Endothelial cell of umbilical vein (primary cell): Measurements from ENCODE around the gene MED12L. TPM values are rescaled to one million over a fixed set of nuclear protein-coding genes. Genes with fewer than 3 reads are reported as not detected.

ENCODE experiments used
- BruUV-seq: library from RNA; stranded (reverse); fragments of 400-500 nt; replicated peaks from 2 replicates; lab custom pipeline; 2021; lab: Mats Ljungman, UMichigan
- CTCF ChIA-PET: fragments of 300-600, 350-600 bp; sonication (Branson Sonifier 250); formaldehyde crosslinking; loops from one replicate; lab custom pipeline; 2021; ENCODE audit warnings: antibody characterized with exemption, inconsistent platforms; lab: Charles Lee
- POLR2A ChIA-PET: fragments of 300-600, 350-600 bp; sonication (Branson Sonifier 250); formaldehyde crosslinking; loops from one replicate; lab custom pipeline; 2021; ENCODE audit warnings: antibody characterized with exemption, inconsistent platforms; lab: Charles Lee
- DNase-seq: peaks from one replicate; pipeline ENCODE4 v3.0.0-alpha.2; 2011; ENCODE audit warnings: low read depth, low spot score
- FAIRE-seq: peaks from 2 replicates; lab custom pipeline; 2011; peaks lifted over from hg19 to GRCh38; lab: Jason Lieb, UNC
- H2AFZ ChIP-seq: 2 replicates; pipeline ENCODE4 v1.6.0; 2012; ENCODE audit warnings: low read depth, low read length, control low read depth, inconsistent platforms
- H3K27ac ChIP-seq: 2 replicates; pipeline ENCODE4 v1.5.1; 2011; ENCODE audit warnings: low read depth, mild to moderate bottlenecking, control low read depth, low read length, moderate library complexity; ENCODE audit not compliant: insufficient read depth
- H3K27me3 ChIP-seq, 2 experiments: 2 replicates each; pipeline versions ENCODE4 v1.6.0 to v1.6.1; 2011; ENCODE audit warnings: low read length in 2 of 2, mixed read lengths in 1 of 2; ENCODE audit not compliant: control insufficient read depth in 2 of 2, insufficient read depth in 2 of 2
- H3K36me3 ChIP-seq, 2 experiments: 2 replicates in 1 of 2; 3 replicates in 1 of 2; pipeline ENCODE4 v1.5.1; 2011; ENCODE audit warnings: low read length in 2 of 2, mild to moderate bottlenecking in 1 of 2, moderate library complexity in 1 of 2; ENCODE audit not compliant: control insufficient read depth in 2 of 2, insufficient read depth in 2 of 2; ENCODE audit errors: extremely low read depth in 1 of 2
- H3K4me1 ChIP-seq: 3 replicates; pipeline ENCODE4 v1.5.1; 2011; ENCODE audit warnings: mild to moderate bottlenecking, low read length; ENCODE audit not compliant: control insufficient read depth, insufficient read depth; ENCODE audit errors: extremely low read depth
- H3K4me2 ChIP-seq: 2 replicates; pipeline ENCODE4 v1.6.1; 2011; ENCODE audit warnings: low read length, control low read depth, mixed read lengths; ENCODE audit not compliant: insufficient read depth
- H3K4me3 ChIP-seq, 3 experiments: fragments of 200-600 bp in 1 of 3; sonication (generic), shearing (Covaris generic) in 1 of 3; replicated peaks in 1 of 3; 2 replicates each; pipeline ENCODE4 v1.5.1; 2011 to 2016; ENCODE audit warnings: control low read depth in 3 of 3, low read length in 3 of 3, mild to moderate bottlenecking in 2 of 3, inconsistent platforms in 1 of 3, low read depth in 1 of 3, moderate library complexity in 1 of 3; ENCODE audit not compliant: insufficient read depth in 1 of 3
- H3K79me2 ChIP-seq: 2 replicates; pipeline ENCODE4 v1.6.0; 2012; ENCODE audit warnings: low read length, inconsistent platforms; ENCODE audit not compliant: control insufficient read depth, insufficient read depth
- H3K9ac ChIP-seq: replicated peaks from 2 replicates; pipeline ENCODE3; 2011; ENCODE audit warnings: low read length, control low read depth; ENCODE audit not compliant: insufficient read depth; ENCODE audit errors: extremely low read depth
- H3K9me1 ChIP-seq: replicated peaks from 3 replicates; pipeline ENCODE4 v1.6.0; 2011; ENCODE audit warnings: mild to moderate bottlenecking, low read length; ENCODE audit not compliant: control insufficient read depth, insufficient read depth; ENCODE audit errors: extremely low read depth
- H3K9me3 ChIP-seq: replicated peaks from 2 replicates; pipeline ENCODE4 v1.5.1; 2012; ENCODE audit warnings: low read length, inconsistent platforms; ENCODE audit not compliant: control insufficient read depth, insufficient read depth
- H4K20me1 ChIP-seq: replicated peaks from 2 replicates; pipeline ENCODE3; 2011; ENCODE audit warnings: mild to moderate bottlenecking, low read length; ENCODE audit not compliant: control insufficient read depth, insufficient read depth; ENCODE audit errors: extremely low read depth
- EZH2 ChIP-seq: IDR thresholded peaks from 2 replicates; pipeline ENCODE4 v1.6.1; 2012; ENCODE audit warnings: borderline replicate concordance, low read depth, mild to moderate bottlenecking, moderate library complexity, low read length, inconsistent platforms; ENCODE audit not compliant: severe bottlenecking
- FOS ChIP-seq: IDR thresholded peaks from 2 replicates; pipeline ENCODE4 v1.6.1; 2011; ENCODE audit warnings: mild to moderate bottlenecking, low read length, moderate library complexity, borderline replicate concordance; ENCODE audit not compliant: insufficient read depth
- GATA2 ChIP-seq: IDR thresholded peaks from 2 replicates; pipeline ENCODE4 v1.7.0; 2011; ENCODE audit warnings: low read depth, mild to moderate bottlenecking, moderate library complexity, mixed read lengths, low read length; ENCODE audit not compliant: insufficient read length, insufficient read depth
- JUN ChIP-seq: IDR thresholded peaks from 2 replicates; pipeline ENCODE4 v1.6.1; 2011; ENCODE audit warnings: borderline replicate concordance, low read depth; ENCODE audit not compliant: insufficient read length, insufficient read depth
- MYC ChIP-seq: IDR thresholded peaks from one replicate; pipeline ENCODE4 v1.6.1; 2011; ENCODE audit warnings: mild to moderate bottlenecking, low read depth, low read length
- POLR2A ChIP-seq: IDR thresholded peaks from 2 replicates; pipeline ENCODE4 v1.6.1; 2012; ENCODE audit warnings: low read depth, mild to moderate bottlenecking, control low read depth, low read length
- POLR2AphosphoS5 ChIP-seq: IDR thresholded peaks from 2 replicates; pipeline ENCODE4 v1.6.1; 2012; ENCODE audit warnings: low read depth, mild to moderate bottlenecking, control low read depth, low read length, moderate library complexity; ENCODE audit not compliant: insufficient read depth
- dilution Hi-C: fragments of 300-500 bp; cut with MboI; formaldehyde crosslinking; loops from one replicate; pipeline ENCODE4 v1.15.0; 2019; ENCODE audit warnings: low sequenced_read_pairs; ENCODE audit not compliant: extremely low pct_ligation_motif_present
- intact Hi-C: fragments of 100-400 bp; cut with micrococcal nuclease; formaldehyde crosslinking; loops from one replicate; pipeline ENCODE4 v1.10.0; 2022
- polyA plus RNA-seq, 4 experiments: library from polyadenylated mRNA; depleted of rRNA in 3 of 4; stranded (reverse) in 3 of 4; unstranded in 1 of 4; fragments of >200 nt; gene quantifications; 2 replicates each; pipeline versions ENCODE4 v1.2.1 to v1.2.3, GENCODE V29; 2011 to 2012; ENCODE audit warnings: missing spikeins in 1 of 4
- total RNA-seq: library from RNA; stranded (reverse); gene quantifications from 2 replicates; pipeline ENCODE4 v1.2.3, GENCODE V29; 2021
- TF ChIP-seq, protein P1 (sequence below): IDR thresholded peaks from 2 replicates; pipeline ENCODE4 v1.6.1; 2011; ENCODE audit not compliant: insufficient read depth, insufficient read length
- TF ChIP-seq, protein P2 (sequence below), 2 donors: IDR thresholded peaks; 1 replicate in 1 of 2; 2 replicates in 1 of 2; pipeline ENCODE4 v1.5.1; 2011; ENCODE audit warnings: low read length in 2 of 2, mild to moderate bottlenecking in 2 of 2, moderate library complexity in 2 of 2, control low read depth in 1 of 2, inconsistent platforms in 1 of 2, low read depth in 1 of 2; ENCODE audit not compliant: insufficient read depth in 1 of 2; ENCODE audit errors: extremely low read depth in 1 of 2

The MED12L gene
- total and polyA plus RNA-seq, 2 donors (not counting 3 experiments of a cell fraction or from before 2014, with no cell fraction given): 0.03 to 0.27 TPM

DNA sequence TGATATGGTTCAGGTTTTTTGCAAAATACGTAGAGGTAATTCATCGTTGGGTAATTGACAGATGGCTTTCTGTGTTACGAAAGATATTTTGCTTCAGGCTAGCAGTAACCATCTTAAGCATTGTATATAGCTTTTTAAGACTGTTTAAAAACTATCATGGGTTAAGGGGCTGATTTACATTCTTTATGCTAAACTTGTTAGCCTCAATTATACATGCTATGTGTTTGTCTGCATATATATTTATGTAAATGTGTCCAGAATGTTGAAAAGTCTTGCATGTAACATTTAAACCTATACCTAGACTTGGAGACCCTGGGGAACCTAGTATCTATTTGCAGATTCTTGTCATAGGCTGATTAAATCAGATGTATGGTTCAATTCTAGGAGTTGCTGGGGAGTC lies 204.0 kb downstream of the MED12L start:
- DNase-seq: no peak
- ChIA-PET CTCF (interaction anchor here (1.4 to 1.7 kb wide), 2 partner anchors 13 to 121 kb away, joined by 3 to 10 read pairs; no protein-coding TSS in a partner anchor), POLR2A (no interaction called here)
- Histone ChIP-seq H3K4me2 (no peak overlapping the region), H3K27me3 (peaks cover 0 to 10% of the 10 kb centered on the region in 2 experiments), H3K27ac (no peak overlapping the region), H3K9me3 (no peaks in the 10 kb centered on the region), H3K9ac (no peak overlapping the region), H3K9me1 (no peaks in the 10 kb centered on the region), H3K4me3 (no peak overlapping the region), H4K20me1 (no peaks in the 10 kb centered on the region), H3K4me1 (no peaks in the 10 kb centered on the region), H3K36me3 (no peaks in the 10 kb centered on the region), H2AFZ (no peak overlapping the region), H3K79me2 (no peaks in the 10 kb centered on the region)
- BruUV-seq: no TSS peak
- dilution Hi-C loops: no loop called here
- TF ChIP-seq POLR2AphosphoS5: no peak
- TF ChIP-seq, protein P1, sequence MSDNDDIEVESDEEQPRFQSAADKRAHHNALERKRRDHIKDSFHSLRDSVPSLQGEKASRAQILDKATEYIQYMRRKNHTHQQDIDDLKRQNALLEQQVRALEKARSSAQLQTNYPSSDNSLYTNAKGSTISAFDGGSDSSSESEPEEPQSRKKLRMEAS: no peak
- no peak for FAIRE-seq
- intact Hi-C loops: no loop called here

- intact Hi-C loops: no loop called here
- no peak for FAIRE-seq
Observed at GRCh38 chr3:151290673-151291072, 205.2 kb downstream of the MED12L start.

More at GRCh38 chr3:151290673-151291072, 205.2 kb downstream of the MED12L start:
- Histone ChIP-seq H3K9ac (no peak overlapping the region), H3K9me1 (no peaks in the 10 kb centered on the region), H3K36me3 (no peaks in the 10 kb centered on the region), H4K20me1 (no peaks in the 10 kb centered on the region), H2AFZ (no peak overlapping the region), H3K79me2 (no peaks in the 10 kb centered on the region), H3K4me1 (no peaks in the 10 kb centered on the region), H3K4me2 (no peak overlapping the region), H3K27me3 (peaks cover 0 to 13% of the 10 kb centered on the region in 2 experiments), H3K27ac (no peak overlapping the region), H3K9me3 (no peaks in the 10 kb centered on the region), H3K4me3 (no peak overlapping the region)
- CTCF ChIA-PET: no interaction called here
- no TSS peak for BruUV-seq
- dilution Hi-C loops: no loop called here
- POLR2A ChIA-PET: no interaction called here
- no peak for TF ChIP-seq GATA2
- TF ChIP-seq FOS: no peak
- no peak for TF ChIP-seq MYC
- TF ChIP-seq, protein P2, sequence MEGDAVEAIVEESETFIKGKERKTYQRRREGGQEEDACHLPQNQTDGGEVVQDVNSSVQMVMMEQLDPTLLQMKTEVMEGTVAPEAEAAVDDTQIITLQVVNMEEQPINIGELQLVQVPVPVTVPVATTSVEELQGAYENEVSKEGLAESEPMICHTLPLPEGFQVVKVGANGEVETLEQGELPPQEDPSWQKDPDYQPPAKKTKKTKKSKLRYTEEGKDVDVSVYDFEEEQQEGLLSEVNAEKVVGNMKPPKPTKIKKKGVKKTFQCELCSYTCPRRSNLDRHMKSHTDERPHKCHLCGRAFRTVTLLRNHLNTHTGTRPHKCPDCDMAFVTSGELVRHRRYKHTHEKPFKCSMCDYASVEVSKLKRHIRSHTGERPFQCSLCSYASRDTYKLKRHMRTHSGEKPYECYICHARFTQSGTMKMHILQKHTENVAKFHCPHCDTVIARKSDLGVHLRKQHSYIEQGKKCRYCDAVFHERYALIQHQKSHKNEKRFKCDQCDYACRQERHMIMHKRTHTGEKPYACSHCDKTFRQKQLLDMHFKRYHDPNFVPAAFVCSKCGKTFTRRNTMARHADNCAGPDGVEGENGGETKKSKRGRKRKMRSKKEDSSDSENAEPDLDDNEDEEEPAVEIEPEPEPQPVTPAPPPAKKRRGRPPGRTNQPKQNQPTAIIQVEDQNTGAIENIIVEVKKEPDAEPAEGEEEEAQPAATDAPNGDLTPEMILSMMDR (IDR thresholded peaks at IDR 0.05; ENCODE audit: extremely low read depth in 1 of 2, insufficient read depth in 1 of 2, low read depth in 1 of 2, low read length in 2 of 2): no peak
- TF ChIP-seq POLR2A: no peak
- TF ChIP-seq JUN: no peak
- TF ChIP-seq, protein P1: no peak
- no peak for TF ChIP-seq EZH2
- no peak for TF ChIP-seq POLR2AphosphoS5
- no peak for DNase-seq
